Hepatocyte (in vitro differentiated cells): ENCODE measurements around the gene SORT1. TPM values are rescaled to one million over a fixed set of nuclear protein-coding genes. Genes with fewer than 3 reads are reported as not detected.
A peak's percentile ranks its signal among the peaks of the same experiment; 100 is the strongest.

Experiments
- DNase-seq: peaks from one replicate; pipeline ENCODE4 v3.0.0-alpha.2; 2016; ENCODE audit warnings: low spot score
- H2AFZ ChIP-seq: fragments of 200-600 bp; sonication (generic); 2 replicates; pipeline ENCODE4 v1.6.0; 2016; ENCODE audit warnings: antibody characterized with exemption, mild to moderate bottlenecking
- H3K27ac ChIP-seq: fragments of 200-600 bp; sonication (generic); 2 replicates; pipeline ENCODE4 v1.5.1; 2016; ENCODE audit warnings: mild to moderate bottlenecking
- H3K27me3 ChIP-seq: fragments of 200-600 bp; sonication (generic); 2 replicates; pipeline ENCODE4 v1.6.1; 2016
- H3K36me3 ChIP-seq: fragments of 200-600 bp; sonication (generic); replicated peaks from 2 replicates; pipeline ENCODE4 v1.5.1; 2016; ENCODE audit warnings: low read depth; ENCODE audit not compliant: insufficient read depth
- H3K4me1 ChIP-seq: fragments of 200-600 bp; sonication (generic); 2 replicates; pipeline ENCODE4 v1.5.1; 2016; ENCODE audit warnings: mild to moderate bottlenecking, moderate library complexity; ENCODE audit not compliant: insufficient read depth
- H3K4me2 ChIP-seq: fragments of 200-600 bp; sonication (generic); 2 replicates; pipeline ENCODE4 v1.6.0; 2016
- H3K4me3 ChIP-seq: fragments of 200-600 bp; sonication (generic); 2 replicates; pipeline ENCODE4 v1.5.1; 2016; ENCODE audit warnings: mild to moderate bottlenecking
- H3K79me2 ChIP-seq: fragments of 200-600 bp; sonication (generic); 2 replicates; pipeline ENCODE4 v1.6.0; 2017; ENCODE audit warnings: mild to moderate bottlenecking
- H3K9me2 ChIP-seq: fragments of 200-600 bp; sonication (generic); replicated peaks from 2 replicates; pipeline ENCODE4 v1.6.0; 2017; ENCODE audit warnings: mild to moderate bottlenecking; ENCODE audit not compliant: insufficient read depth
- H3K9me3 ChIP-seq: fragments of 200-600 bp; sonication (generic); 2 replicates; pipeline ENCODE4 v1.5.1; 2016; ENCODE audit warnings: low read depth, mild to moderate bottlenecking
- H4K20me1 ChIP-seq: fragments of 200-600 bp; sonication (generic); 2 replicates; pipeline ENCODE4 v1.6.0; 2016; ENCODE audit warnings: mild to moderate bottlenecking; ENCODE audit not compliant: insufficient read depth, poor library complexity, severe bottlenecking
- EZH2 ChIP-seq: fragments of 200-600 bp; sonication (generic); IDR thresholded peaks from 2 replicates; pipeline ENCODE4 v1.6.1; 2016; ENCODE audit warnings: antibody characterized with exemption, mild to moderate bottlenecking, borderline replicate concordance
- EZH2phosphoT487 ChIP-seq: fragments of 200-600 bp; sonication (generic); IDR thresholded peaks from one replicate; pipeline ENCODE4 v1.6.1; 2018; ENCODE audit warnings: antibody characterized with exemption, mild to moderate bottlenecking, low read depth, moderate library complexity; ENCODE audit not compliant: unreplicated experiment, severe bottlenecking
- WGBS: methylation state at CpG from one replicate; pipeline ENCODE4 v1.1.6; 2016; ENCODE audit warnings: low lambda C conversion rate; ENCODE audit errors: missing lambda C conversion rate; 5-methylcytosine and 5-hydroxymethylcytosine counted together
- polyA plus RNA-seq: library from polyadenylated mRNA; unstranded; fragments of >200 nt; fragmentation: Nextera tagmentation; extraction: Ambion mirVana; gene quantifications from 2 replicates; pipeline ENCODE4 v1.2.1, GENCODE V29; 2016
- total RNA-seq: library from RNA; depleted of rRNA; stranded (reverse); fragments of >200 nt; gene quantifications from 2 replicates; pipeline ENCODE4 v1.2.3, GENCODE V29; 2014
- TF ChIP-seq, protein P1 (sequence below): fragments of 200-600 bp; sonication (generic); IDR thresholded peaks from 2 replicates; pipeline ENCODE4 v1.5.1; 2016; ENCODE audit warnings: antibody characterized with exemption, mild to moderate bottlenecking; ENCODE audit not compliant: poor library complexity

Gene SORT1
- total and polyA plus RNA-seq, 2 experiments from 2014 or later = 43.7 to 59.3 TPM

DNA sequence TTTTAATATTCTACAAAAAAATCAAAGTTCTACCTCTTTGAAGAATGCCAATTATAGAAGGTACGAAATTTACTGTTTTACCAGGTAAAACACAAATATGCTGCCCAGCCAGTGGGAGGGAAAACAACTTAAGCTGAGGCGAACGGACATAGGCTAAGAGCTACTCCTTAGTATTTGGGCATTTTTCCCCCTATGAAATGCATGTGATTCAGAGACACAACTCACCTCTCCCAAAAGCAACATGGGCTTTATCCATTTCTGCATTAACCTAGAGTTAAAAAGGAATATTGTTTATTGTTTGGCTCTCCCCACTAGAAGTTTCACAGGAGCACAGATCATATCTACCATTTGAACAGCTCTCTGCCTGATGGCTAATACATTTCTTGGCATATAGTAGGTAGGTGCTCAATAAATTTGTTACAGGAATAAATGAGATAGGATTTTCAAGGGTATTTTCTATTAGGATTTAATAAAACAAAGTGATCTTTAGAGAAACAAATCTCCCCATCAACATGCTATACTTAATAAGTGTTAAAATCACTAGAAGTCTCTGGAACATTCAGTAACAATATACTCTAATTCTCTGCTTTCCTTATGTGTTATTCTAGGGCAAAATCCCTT lies 2.4 kb upstream of the SORT1 start:
- H3K9me3 ChIP-seq = no peaks in the 10 kb centered on the region
- no peak for TF ChIP-seq EZH2
- TF ChIP-seq, protein P1, sequence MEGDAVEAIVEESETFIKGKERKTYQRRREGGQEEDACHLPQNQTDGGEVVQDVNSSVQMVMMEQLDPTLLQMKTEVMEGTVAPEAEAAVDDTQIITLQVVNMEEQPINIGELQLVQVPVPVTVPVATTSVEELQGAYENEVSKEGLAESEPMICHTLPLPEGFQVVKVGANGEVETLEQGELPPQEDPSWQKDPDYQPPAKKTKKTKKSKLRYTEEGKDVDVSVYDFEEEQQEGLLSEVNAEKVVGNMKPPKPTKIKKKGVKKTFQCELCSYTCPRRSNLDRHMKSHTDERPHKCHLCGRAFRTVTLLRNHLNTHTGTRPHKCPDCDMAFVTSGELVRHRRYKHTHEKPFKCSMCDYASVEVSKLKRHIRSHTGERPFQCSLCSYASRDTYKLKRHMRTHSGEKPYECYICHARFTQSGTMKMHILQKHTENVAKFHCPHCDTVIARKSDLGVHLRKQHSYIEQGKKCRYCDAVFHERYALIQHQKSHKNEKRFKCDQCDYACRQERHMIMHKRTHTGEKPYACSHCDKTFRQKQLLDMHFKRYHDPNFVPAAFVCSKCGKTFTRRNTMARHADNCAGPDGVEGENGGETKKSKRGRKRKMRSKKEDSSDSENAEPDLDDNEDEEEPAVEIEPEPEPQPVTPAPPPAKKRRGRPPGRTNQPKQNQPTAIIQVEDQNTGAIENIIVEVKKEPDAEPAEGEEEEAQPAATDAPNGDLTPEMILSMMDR = no peak
- TF ChIP-seq EZH2phosphoT487 = no peak
- WGBS = 89% methylated on average over 3 of the region's 3 CpGs
- H3K79me2 ChIP-seq = peaks cover 19% of the 10 kb centered on the region
- DNase-seq = no peak
- H4K20me1 ChIP-seq = no peaks in the 10 kb centered on the region
- H3K27me3 ChIP-seq = no peaks in the 10 kb centered on the region
- no peak overlapping the region for H3K4me2 ChIP-seq
- peaks cover 3% of the 10 kb centered on the region for H3K36me3 ChIP-seq
- no peak overlapping the region for H2AFZ ChIP-seq
- no peak overlapping the region for H3K4me3 ChIP-seq
- peaks cover 9% of the 10 kb centered on the region for H3K4me1 ChIP-seq
- no peak overlapping the region for H3K27ac ChIP-seq
- no peaks in the 10 kb centered on the region for H3K9me2 ChIP-seq

DNA sequence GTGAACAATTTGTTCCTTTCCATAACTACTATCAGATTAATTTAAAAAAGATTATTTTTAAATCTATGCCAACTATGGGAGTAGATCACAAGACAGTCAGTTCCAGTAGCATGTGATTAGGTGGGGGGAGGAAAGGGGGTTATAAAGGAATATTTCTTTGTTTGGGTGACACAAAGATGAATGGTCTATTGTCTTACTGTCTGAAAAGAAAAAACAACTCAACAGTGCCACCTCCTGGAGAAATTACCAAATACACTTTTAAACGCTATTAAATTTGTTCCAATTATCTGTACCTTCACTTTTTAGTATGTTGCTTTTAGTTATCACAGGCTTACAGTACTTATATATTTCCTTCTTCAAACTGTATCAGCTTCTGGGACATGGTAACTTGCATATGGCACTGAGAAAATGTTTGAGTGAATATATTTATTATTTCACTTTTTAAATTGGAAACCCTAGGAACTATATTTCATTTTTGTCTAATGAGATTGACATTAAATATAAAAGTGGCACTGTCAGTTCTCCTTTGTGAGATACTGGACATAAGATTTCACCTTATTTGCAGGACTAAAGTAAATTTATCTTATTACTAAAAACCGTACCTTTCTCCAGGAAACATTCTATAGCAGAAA lies 1.7 kb upstream of the SORT1 start:
- H3K4me2 ChIP-seq = peak overlapping the region; percentile 92
- no peaks in the 10 kb centered on the region for H3K27me3 ChIP-seq
- H2AFZ ChIP-seq = no peak overlapping the region
- peaks cover 9% of the 10 kb centered on the region for H3K4me1 ChIP-seq
- H3K9me2 ChIP-seq = no peaks in the 10 kb centered on the region
- H3K27ac ChIP-seq = no peak overlapping the region
- no peaks in the 10 kb centered on the region for H3K9me3 ChIP-seq
- peaks cover 26% of the 10 kb centered on the region for H3K79me2 ChIP-seq
- H4K20me1 ChIP-seq = no peaks in the 10 kb centered on the region
- DNase-seq = peak; percentile 79
- no peaks in the 10 kb centered on the region for H3K36me3 ChIP-seq
- H3K4me3 ChIP-seq = no peak overlapping the region
- no peak for TF ChIP-seq EZH2
- TF ChIP-seq, protein P1 = peak; percentile 72
- WGBS = 38% methylated on average over 2 of the region's 2 CpGs

DNA sequence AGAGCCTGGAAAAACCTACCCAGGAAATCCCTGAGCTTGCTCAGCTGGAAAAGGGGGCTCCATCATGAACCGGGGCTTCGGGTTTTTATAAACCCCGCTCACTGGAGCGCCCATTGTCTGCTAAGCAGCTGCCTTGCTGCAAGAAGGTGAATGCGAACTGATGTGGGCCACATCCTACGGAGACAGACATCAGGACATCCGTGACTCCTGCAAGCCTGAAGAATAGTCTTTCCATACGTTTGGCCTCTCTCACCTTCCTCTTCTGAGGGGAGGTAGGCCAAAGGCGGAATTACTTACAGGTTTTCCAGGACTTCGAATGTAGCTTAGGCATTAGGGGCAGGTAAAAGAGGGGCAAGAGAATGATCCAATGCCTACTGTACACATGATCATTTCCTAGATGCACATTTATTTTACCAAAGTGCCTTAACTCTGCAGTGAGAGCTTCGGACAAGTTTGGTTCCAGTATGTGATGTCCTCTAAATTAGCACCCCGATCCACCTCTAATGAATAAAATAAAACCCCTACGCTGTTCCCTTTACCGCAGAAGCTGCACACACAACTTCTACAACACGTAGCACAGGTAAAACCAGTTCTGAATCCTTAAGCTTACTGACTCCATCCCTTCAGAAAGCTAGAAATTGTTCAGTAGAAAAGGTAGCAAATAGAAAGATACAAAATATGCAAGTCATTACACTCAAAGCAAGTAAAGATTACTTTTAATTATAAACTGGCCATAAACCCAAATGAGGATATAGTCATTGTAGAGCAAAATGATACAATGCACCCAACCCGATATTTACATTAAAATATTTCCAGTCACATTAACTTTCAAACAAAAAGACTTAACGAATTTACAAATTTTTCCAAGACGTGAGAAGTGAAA lies 866 bp upstream of the SORT1 start:
- H3K4me3 ChIP-seq = peak overlapping the region; percentile 73
- peaks cover 14% of the 10 kb centered on the region for H3K4me1 ChIP-seq
- peak overlapping the region; percentile 78 for H3K27ac ChIP-seq
- H3K27me3 ChIP-seq = no peaks in the 10 kb centered on the region
- no peaks in the 10 kb centered on the region for H3K9me2 ChIP-seq
- 44% methylated on average over 18 of the region's 18 CpGs for WGBS
- DNase-seq = no peak
- no peaks in the 10 kb centered on the region for H3K36me3 ChIP-seq
- H3K79me2 ChIP-seq = peaks cover 33% of the 10 kb centered on the region
- H3K9me3 ChIP-seq = no peaks in the 10 kb centered on the region
- H3K4me2 ChIP-seq = peak overlapping the region; percentile 92
- TF ChIP-seq, protein P1 = no peak
- TF ChIP-seq EZH2 (no peak), EZH2phosphoT487 (no peak)
- peak overlapping the region; percentile 59 for H2AFZ ChIP-seq
- H4K20me1 ChIP-seq = no peaks in the 10 kb centered on the region
